Camera-type eye (tissue), 1 donor: ENCODE measurements around the gene SMR3B. TPM values are rescaled to one million over a fixed set of nuclear protein-coding genes. Genes with fewer than 3 reads are reported as not detected.

Experiments
- total RNA-seq: library from RNA; depleted of rRNA; stranded (reverse); fragments of >200 nt; gene quantifications from one replicate; pipeline ENCODE4 v1.2.3, GENCODE V29; 2014

The SMR3B gene
- total RNA-seq: not detected

GRCh38 chr4:70382691-70383181 lies at the start of gene SMR3B:
Gene SMR3B, plus strand, starts transcription at chr4:70383131. Its CDS starts 1,380 bp downstream, at chr4:70384511.

GRCh38 chr4:70334681-70335080 lies 48.2 kb upstream of the SMR3B start, which contains the start of gene CABS1:
Gene CABS1, plus strand, starts transcription at chr4:70334981. Its CDS starts 59 bp downstream, at chr4:70335040.

GRCh38 chr4:70360460-70360859 lies 22.5 kb upstream of the SMR3B start, which contains the start of gene SMR3A:
Gene SMR3A, plus strand, starts transcription at chr4:70360760. Its CDS starts 1,356 bp downstream, at chr4:70362116.

GRCh38 chr4:70397580-70397979 lies 14.6 kb downstream of the SMR3B start, which contains the start of gene OPRPN:
Gene OPRPN, plus strand, starts transcription at chr4:70397940. Its CDS starts 1,346 bp downstream, at chr4:70399286.

Other genes with a start within 250 kb of the SMR3B start
- gene PRR27, start 228.9 kb upstream of the SMR3B start, total RNA-seq: 0.22 TPM
- not detected for gene ODAM, start 187.4 kb upstream of the SMR3B start, total RNA-seq
- gene FDCSP, start 157.0 kb upstream of the SMR3B start, total RNA-seq: not detected
- gene CSN3, start 140.5 kb upstream of the SMR3B start, total RNA-seq: not detected
- not detected for gene CABS1, start 48.1 kb upstream of the SMR3B start, total RNA-seq
- not detected for gene SMR3A, start 22.4 kb upstream of the SMR3B start, total RNA-seq
- gene OPRPN, start 14.8 kb downstream of the SMR3B start, total RNA-seq: 9.1 TPM
- gene MUC7, start 89.1 kb downstream of the SMR3B start, total RNA-seq: 0.44 TPM
- not detected for gene AMTN, start 135.4 kb downstream of the SMR3B start, total RNA-seq
- gene AMBN, start 209.1 kb downstream of the SMR3B start, total RNA-seq: not detected
- gene ENAM, start 245.6 kb downstream of the SMR3B start, total RNA-seq: 0.27 TPM